ENCODE measurements around the gene BRI3BP. TPM values are rescaled to one million over a fixed set of nuclear protein-coding genes. Genes with fewer than 3 reads are reported as not detected.

BRI3BP gene
- total RNA-seq, 1 donor from 2014 or later: 18.1 TPM

GRCh38 chr12:125004621-125005020 lies 11.2 kb downstream of the BRI3BP start:
- no peak overlapping the region for H3K27ac Mint-ChIP-seq
- DNase-seq (ENCODE audit: extremely low spot score, unreplicated experiment): no peak
- no peaks in the 10 kb centered on the region for H3K9me3 Mint-ChIP-seq
- H3K4me1 Mint-ChIP-seq (ENCODE audit: unreplicated experiment): peaks cover 5% of the 10 kb centered on the region
- no peaks in the 10 kb centered on the region for H3K27me3 Mint-ChIP-seq
- no peak overlapping the region for H3K4me3 Mint-ChIP-seq
- no peak for TF ChIP-seq CTCF (conservative IDR thresholded peaks at IDR 0.05)
- H3K36me3 Mint-ChIP-seq: no peaks in the 10 kb centered on the region

- Mint-ChIP-seq H3K4me1 (ENCODE audit: unreplicated experiment) (peaks cover 5% of the 10 kb centered on the region), H3K9me3 (no peaks in the 10 kb centered on the region), H3K36me3 (no peaks in the 10 kb centered on the region), H3K27me3 (no peaks in the 10 kb centered on the region), H3K27ac (no peak overlapping the region), H3K4me3 (no peak overlapping the region)
- DNase-seq (ENCODE audit: extremely low spot score, unreplicated experiment): no peak
- TF ChIP-seq CTCF (conservative IDR thresholded peaks at IDR 0.05): no peak
Measured at GRCh38 chr12:125005652-125006051, 12.2 kb downstream of the BRI3BP start.

GRCh38 chr12:125006365-125006764 lies 12.9 kb downstream of the BRI3BP start:
- DNase-seq (ENCODE audit: extremely low spot score, unreplicated experiment): no peak
- H3K27ac Mint-ChIP-seq: no peak overlapping the region
- no peaks in the 10 kb centered on the region for H3K27me3 Mint-ChIP-seq
- H3K36me3 Mint-ChIP-seq: no peaks in the 10 kb centered on the region
- peaks cover 5% of the 10 kb centered on the region for H3K4me1 Mint-ChIP-seq (ENCODE audit: unreplicated experiment)
- H3K9me3 Mint-ChIP-seq: no peaks in the 10 kb centered on the region
- H3K4me3 Mint-ChIP-seq: no peak overlapping the region
- TF ChIP-seq CTCF (conservative IDR thresholded peaks at IDR 0.05): no peak

GRCh38 chr12:125013816-125014442 lies 20.5 kb downstream of the BRI3BP start:
- no peak overlapping the region for H3K4me3 Mint-ChIP-seq
- H3K27me3 Mint-ChIP-seq: no peaks in the 10 kb centered on the region
- TF ChIP-seq CTCF (conservative IDR thresholded peaks at IDR 0.05): no peak
- H3K4me1 Mint-ChIP-seq (ENCODE audit: unreplicated experiment): no peaks in the 10 kb centered on the region
- H3K36me3 Mint-ChIP-seq: peaks cover 13% of the 10 kb centered on the region
- no peak for DNase-seq (ENCODE audit: extremely low spot score, unreplicated experiment)
- no peak overlapping the region for H3K27ac Mint-ChIP-seq
- no peaks in the 10 kb centered on the region for H3K9me3 Mint-ChIP-seq

GRCh38 chr12:125014526-125014925 lies 21.1 kb downstream of the BRI3BP start:
- no peak overlapping the region for H3K4me3 Mint-ChIP-seq
- no peaks in the 10 kb centered on the region for H3K4me1 Mint-ChIP-seq (ENCODE audit: unreplicated experiment)
- TF ChIP-seq CTCF (conservative IDR thresholded peaks at IDR 0.05): no peak
- DNase-seq (ENCODE audit: extremely low spot score, unreplicated experiment): no peak
- no peaks in the 10 kb centered on the region for H3K9me3 Mint-ChIP-seq
- no peak overlapping the region for H3K27ac Mint-ChIP-seq
- H3K36me3 Mint-ChIP-seq: peaks cover 16% of the 10 kb centered on the region
- H3K27me3 Mint-ChIP-seq: no peaks in the 10 kb centered on the region
